Measurements from ENCODE around the gene FMN1. TPM values are rescaled to one million over a fixed set of nuclear protein-coding genes. Genes with fewer than 3 reads are reported as not detected.

The FMN1 gene
- total RNA-seq, 1 donor from 2014 or later, result 0.02 TPM

DNA sequence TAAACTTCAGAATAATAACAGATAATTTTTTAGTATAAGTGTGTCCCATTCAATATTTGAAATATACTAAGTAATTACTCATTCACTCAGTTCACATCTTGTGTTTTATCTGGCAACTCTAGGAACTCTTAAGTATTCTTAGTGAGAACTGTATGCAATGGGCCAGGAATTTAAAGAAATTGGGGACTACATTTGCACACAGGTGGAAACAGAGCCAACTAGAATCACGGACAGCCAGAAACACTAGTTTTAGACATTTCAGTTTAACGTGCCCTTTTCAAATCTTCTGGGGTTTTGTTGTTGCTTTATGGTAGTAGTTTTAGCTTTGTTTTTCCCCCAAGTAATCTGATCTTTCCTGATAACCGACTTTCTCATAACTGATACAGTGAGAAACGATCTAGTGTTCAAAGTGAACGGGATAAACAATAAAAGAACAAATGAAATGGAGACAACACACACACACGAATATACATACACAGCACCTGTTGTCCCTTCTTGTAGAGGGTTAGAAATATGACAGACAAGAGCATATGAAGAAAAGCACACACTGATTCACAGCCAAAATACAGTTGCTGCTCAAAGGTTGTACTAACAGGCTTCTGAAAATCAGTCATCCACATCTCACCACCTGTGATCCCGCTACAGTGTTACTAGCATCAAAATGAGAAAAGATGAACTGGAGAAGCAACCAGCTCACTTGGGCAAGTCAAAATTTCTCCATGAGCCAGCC lies 167.0 kb downstream of the FMN1 start:
- Mint-ChIP-seq H3K27me3 (peaks cover 6% of the 10 kb centered on the region), H3K4me1 (peaks cover 2% of the 10 kb centered on the region), H3K27ac (no peak overlapping the region), H3K9me3 (no peaks in the 10 kb centered on the region), H3K4me3 (no peak overlapping the region), H3K36me3 (ENCODE audit: low read depth) (no peaks in the 10 kb centered on the region)
- intact Hi-C loops (cut with micrococcal nuclease), result no loop called here
- DNase-seq, result no peak

- H3K27me3 Mint-ChIP-seq, result peaks cover 8% of the 10 kb centered on the region
- no peak overlapping the region for H3K4me3 Mint-ChIP-seq
- no peaks in the 10 kb centered on the region for H3K36me3 Mint-ChIP-seq (ENCODE audit: low read depth)
- no peaks in the 10 kb centered on the region for H3K9me3 Mint-ChIP-seq
- intact Hi-C loops (cut with micrococcal nuclease), result no loop called here
- no peak for DNase-seq
- H3K27ac Mint-ChIP-seq, result no peak overlapping the region
- H3K4me1 Mint-ChIP-seq, result peaks cover 2% of the 10 kb centered on the region
Observed at GRCh38 chr15:33026614-33027013, 167.9 kb downstream of the FMN1 start.

DNA sequence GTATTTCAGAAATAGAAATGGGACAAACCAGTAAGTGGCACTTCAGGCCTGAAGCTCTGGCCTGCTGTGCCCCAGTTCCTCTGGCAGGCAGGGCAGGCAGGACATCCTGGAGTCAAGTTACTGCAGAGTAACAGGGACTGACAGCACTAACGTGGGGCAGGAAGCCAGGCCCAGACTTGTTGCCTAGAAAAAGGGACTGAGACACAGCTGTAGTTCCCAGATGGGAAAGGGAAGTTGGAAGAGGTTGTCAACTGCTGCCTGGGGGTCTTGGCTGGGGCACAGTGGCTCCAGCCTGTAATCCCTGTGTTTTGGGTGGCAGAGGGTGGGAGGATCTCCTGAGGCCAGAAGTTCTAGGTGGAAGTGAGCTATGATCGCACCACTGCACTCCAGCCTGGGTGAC lies 171.9 kb downstream of the FMN1 start:
- Mint-ChIP-seq H3K27me3 (peaks cover 8% of the 10 kb centered on the region), H3K4me1 (peaks cover 2% of the 10 kb centered on the region), H3K36me3 (ENCODE audit: low read depth) (no peaks in the 10 kb centered on the region), H3K4me3 (no peak overlapping the region), H3K27ac (no peak overlapping the region), H3K9me3 (no peaks in the 10 kb centered on the region)
- intact Hi-C loops (cut with micrococcal nuclease), result no loop called here
- DNase-seq, result no peak

- Mint-ChIP-seq H3K36me3 (ENCODE audit: low read depth) (no peaks in the 10 kb centered on the region), H3K9me3 (no peaks in the 10 kb centered on the region), H3K4me3 (no peak overlapping the region), H3K27me3 (peaks cover 3% of the 10 kb centered on the region), H3K4me1 (no peaks in the 10 kb centered on the region), H3K27ac (no peak overlapping the region)
- DNase-seq, result no peak
- intact Hi-C loops (cut with micrococcal nuclease), result no loop called here
Observed at GRCh38 chr15:33021806-33022389, 172.6 kb downstream of the FMN1 start.

DNA sequence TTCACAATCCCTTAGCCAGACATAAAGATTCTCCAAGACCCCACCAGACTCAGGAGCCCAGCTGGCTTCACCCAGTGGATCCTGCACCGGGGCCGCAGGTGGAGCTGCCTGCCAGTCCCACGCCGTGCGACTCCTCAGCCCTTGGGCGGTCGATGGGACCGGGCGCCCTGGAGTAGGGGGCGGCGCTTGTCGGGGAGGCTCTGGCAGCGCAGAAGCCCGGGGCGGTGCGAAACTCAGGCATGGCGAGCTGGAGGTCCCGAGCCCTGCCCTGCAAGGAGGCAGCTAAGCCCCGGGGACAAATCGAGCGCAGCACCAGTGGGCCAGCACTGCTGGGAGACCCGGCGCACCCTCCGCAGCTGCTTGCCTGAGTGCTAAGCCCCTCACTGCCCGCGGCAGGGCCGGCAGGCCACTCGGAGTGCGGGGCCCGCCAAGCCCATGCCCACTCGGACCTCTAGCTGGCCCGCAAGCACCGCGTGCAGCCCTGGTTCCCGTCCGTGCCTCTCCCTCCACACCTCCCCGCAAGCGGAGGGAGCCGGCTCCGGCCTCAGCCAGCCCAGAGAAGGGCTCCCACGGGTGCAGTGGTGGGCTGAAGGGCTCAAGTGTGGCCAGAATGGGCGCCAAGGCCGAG lies 175.0 kb downstream of the FMN1 start:
- no peak overlapping the region for H3K27ac Mint-ChIP-seq

GRCh38 chr15:33016405-33017024 lies 178.0 kb downstream of the FMN1 start:
- no peaks in the 10 kb centered on the region for H3K9me3 Mint-ChIP-seq
- no peaks in the 10 kb centered on the region for H3K4me1 Mint-ChIP-seq
- no peak overlapping the region for H3K27ac Mint-ChIP-seq
- no peaks in the 10 kb centered on the region for H3K36me3 Mint-ChIP-seq (ENCODE audit: low read depth)
- no peak for DNase-seq
- intact Hi-C loops (cut with micrococcal nuclease), result no loop called here
- H3K4me3 Mint-ChIP-seq, result no peak overlapping the region
- H3K27me3 Mint-ChIP-seq, result no peaks in the 10 kb centered on the region

More for the DNA sequence above, 175.0 kb downstream of the FMN1 start:
- no peak for DNase-seq
- H3K27me3 Mint-ChIP-seq, result peaks cover 3% of the 10 kb centered on the region
- H3K36me3 Mint-ChIP-seq (ENCODE audit: low read depth), result no peaks in the 10 kb centered on the region
- no peaks in the 10 kb centered on the region for H3K4me1 Mint-ChIP-seq
- intact Hi-C loops (cut with micrococcal nuclease), result no loop called here
- no peak overlapping the region for H3K4me3 Mint-ChIP-seq
- no peaks in the 10 kb centered on the region for H3K9me3 Mint-ChIP-seq

DNA sequence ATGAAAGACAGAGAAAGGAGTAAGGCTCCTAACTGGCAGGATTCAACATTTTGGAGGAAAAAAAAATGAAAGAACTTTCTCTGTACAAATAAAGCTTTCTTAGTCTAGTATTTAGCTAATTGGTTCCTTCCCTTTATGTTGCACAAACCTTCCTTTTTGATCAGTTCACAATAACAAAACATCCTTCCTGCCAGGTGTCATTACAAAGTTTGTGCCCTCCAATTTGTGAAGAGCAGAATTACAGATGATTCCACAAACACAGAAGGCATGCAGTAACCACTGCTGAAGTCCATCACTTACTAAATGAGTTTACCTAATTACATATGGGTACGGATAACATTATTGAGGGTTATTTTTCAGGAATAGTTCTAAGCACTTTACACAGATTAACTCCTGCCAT lies 179.9 kb downstream of the FMN1 start:
- no peak for DNase-seq
- Mint-ChIP-seq H3K36me3 (ENCODE audit: low read depth) (no peaks in the 10 kb centered on the region), H3K27me3 (no peaks in the 10 kb centered on the region), H3K27ac (no peak overlapping the region), H3K4me3 (no peak overlapping the region), H3K4me1 (no peaks in the 10 kb centered on the region), H3K9me3 (no peaks in the 10 kb centered on the region)
- intact Hi-C loops (cut with micrococcal nuclease), result no loop called here

DNA sequence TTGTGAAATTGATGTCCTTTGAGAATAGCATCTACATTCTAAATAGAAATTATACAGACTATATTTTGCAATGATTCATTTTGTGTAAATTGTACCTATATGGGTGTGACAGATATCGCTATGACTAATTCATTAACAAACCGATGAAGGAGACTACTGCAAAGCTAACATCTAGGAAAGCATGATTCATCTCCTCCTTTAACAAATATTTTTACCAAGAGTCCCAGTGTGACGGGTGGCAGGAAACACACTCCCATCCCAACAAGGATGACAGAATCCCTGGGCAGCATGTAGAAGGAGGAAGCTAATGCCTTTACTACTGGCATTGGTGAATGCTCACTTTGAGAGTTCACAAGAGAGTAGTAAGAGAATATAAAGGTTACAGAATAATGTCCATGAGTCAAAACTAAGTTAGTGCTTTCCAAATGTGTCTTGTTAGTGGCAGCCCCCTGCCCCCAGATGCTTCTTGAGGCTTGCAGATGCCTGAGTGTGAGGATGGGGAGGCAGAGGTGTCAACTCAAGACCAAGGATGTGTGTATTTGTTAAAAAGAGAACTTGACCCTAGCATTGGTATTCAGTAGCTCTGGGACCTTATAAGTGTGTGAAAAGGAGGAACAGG lies 180.6 kb downstream of the FMN1 start:
- H3K27me3 Mint-ChIP-seq, result peaks cover 2% of the 10 kb centered on the region
- no peaks in the 10 kb centered on the region for H3K36me3 Mint-ChIP-seq (ENCODE audit: low read depth)
- no peaks in the 10 kb centered on the region for H3K4me1 Mint-ChIP-seq
- H3K4me3 Mint-ChIP-seq, result no peak overlapping the region
- H3K9me3 Mint-ChIP-seq, result no peaks in the 10 kb centered on the region
- H3K27ac Mint-ChIP-seq, result no peak overlapping the region
- DNase-seq, result no peak
- intact Hi-C loops (cut with micrococcal nuclease), result no loop called here

DNA sequence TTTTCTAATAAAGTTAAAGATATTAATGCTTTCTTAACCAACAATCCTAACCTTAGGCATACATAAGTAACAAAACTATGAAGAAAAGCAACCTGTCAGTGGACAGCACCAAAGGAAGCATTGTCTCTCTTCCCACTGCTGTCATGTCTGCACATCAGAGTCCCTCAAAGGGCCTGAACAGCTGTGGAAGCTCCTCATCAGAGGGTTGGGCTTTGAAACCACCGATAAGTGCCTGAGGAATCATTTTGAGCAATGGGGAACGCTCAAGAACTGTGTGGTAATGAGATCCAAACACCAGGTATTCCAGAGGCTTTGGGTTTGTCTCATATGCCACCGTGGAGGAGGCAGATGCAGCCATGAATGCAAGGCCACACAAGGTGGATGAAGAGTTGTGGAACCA lies 182.5 kb downstream of the FMN1 start:
- H3K36me3 Mint-ChIP-seq (ENCODE audit: low read depth), result no peaks in the 10 kb centered on the region
- no peaks in the 10 kb centered on the region for H3K9me3 Mint-ChIP-seq
- H3K4me3 Mint-ChIP-seq, result no peak overlapping the region
- intact Hi-C loops (cut with micrococcal nuclease), result no loop called here
- H3K27me3 Mint-ChIP-seq, result peaks cover 10% of the 10 kb centered on the region
- no peak overlapping the region for H3K27ac Mint-ChIP-seq
- no peaks in the 10 kb centered on the region for H3K4me1 Mint-ChIP-seq
- DNase-seq, result no peak

- H3K9me3 Mint-ChIP-seq, result no peaks in the 10 kb centered on the region
- H3K36me3 Mint-ChIP-seq (ENCODE audit: low read depth), result no peaks in the 10 kb centered on the region
- H3K4me3 Mint-ChIP-seq, result no peak overlapping the region
- H3K27ac Mint-ChIP-seq, result no peak overlapping the region
- intact Hi-C loops (cut with micrococcal nuclease), result no loop called here
- DNase-seq, result no peak
- peaks cover 12% of the 10 kb centered on the region for H3K27me3 Mint-ChIP-seq
- no peaks in the 10 kb centered on the region for H3K4me1 Mint-ChIP-seq
Observed at GRCh38 chr15:33009603-33010002, 184.9 kb downstream of the FMN1 start.

DNA sequence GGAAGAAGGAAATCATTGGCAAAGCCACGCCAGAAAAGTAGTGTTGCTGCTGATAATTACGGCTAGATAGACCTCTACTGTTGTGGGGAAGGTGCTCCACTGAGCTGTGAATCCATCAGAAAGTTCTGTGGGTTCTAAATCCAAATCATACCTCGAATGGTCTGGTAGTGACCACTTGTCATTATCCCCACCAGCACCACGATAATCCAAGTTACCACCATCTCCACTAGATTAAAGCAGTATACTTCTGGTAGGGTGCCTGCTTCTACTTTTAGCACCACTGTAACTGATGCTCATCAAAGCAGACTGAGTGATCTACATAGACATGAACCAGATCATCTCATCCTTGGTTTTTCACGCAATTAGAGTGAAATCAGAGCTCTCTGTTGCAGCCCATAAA lies 185.5 kb downstream of the FMN1 start:
- intact Hi-C loops (cut with micrococcal nuclease), result no loop called here
- no peak for DNase-seq
- no peak overlapping the region for H3K4me3 Mint-ChIP-seq
- H3K36me3 Mint-ChIP-seq (ENCODE audit: low read depth), result no peaks in the 10 kb centered on the region
- H3K9me3 Mint-ChIP-seq, result no peaks in the 10 kb centered on the region
- H3K4me1 Mint-ChIP-seq, result no peaks in the 10 kb centered on the region
- no peak overlapping the region for H3K27ac Mint-ChIP-seq
- peaks cover 12% of the 10 kb centered on the region for H3K27me3 Mint-ChIP-seq

DNA sequence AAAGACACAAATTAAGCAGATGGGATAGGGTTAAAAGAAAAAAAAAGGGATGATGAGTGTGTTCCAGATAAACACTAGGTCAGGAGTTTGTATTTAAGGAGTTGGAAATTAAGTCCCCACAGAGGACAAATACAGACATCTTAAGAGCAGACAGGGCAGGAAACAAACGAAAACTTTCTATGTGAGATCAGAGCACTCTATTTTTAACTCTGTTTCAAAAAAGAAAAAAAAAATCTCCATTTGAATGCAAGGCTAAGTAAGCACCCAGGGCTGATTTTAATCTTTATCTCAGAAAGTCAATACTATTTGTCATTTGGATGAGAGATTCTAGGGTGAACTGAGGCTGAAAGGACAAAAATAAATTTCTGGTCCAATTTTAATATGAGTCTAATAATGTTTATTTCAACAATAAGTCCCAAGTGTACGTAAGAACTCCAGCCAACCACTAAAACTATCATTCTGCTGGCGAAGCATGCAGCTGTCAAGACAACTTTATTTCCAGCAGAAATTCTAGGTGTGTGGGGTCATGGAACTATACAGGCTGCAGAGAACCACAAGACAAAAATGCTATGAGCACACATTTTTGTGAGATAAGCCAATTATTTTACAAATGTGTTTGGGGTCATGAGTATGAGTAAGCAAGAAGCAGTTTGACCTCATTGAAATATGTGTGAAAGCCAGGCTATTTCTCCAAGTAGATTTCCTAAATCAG lies 186.1 kb downstream of the FMN1 start:
- peaks cover 12% of the 10 kb centered on the region for H3K27me3 Mint-ChIP-seq
- no peak overlapping the region for H3K27ac Mint-ChIP-seq
- no peak overlapping the region for H3K4me3 Mint-ChIP-seq
- no peaks in the 10 kb centered on the region for H3K36me3 Mint-ChIP-seq (ENCODE audit: low read depth)
- DNase-seq, result no peak
- H3K4me1 Mint-ChIP-seq, result no peaks in the 10 kb centered on the region
- H3K9me3 Mint-ChIP-seq, result no peaks in the 10 kb centered on the region
- intact Hi-C loops (cut with micrococcal nuclease), result no loop called here

DNA sequence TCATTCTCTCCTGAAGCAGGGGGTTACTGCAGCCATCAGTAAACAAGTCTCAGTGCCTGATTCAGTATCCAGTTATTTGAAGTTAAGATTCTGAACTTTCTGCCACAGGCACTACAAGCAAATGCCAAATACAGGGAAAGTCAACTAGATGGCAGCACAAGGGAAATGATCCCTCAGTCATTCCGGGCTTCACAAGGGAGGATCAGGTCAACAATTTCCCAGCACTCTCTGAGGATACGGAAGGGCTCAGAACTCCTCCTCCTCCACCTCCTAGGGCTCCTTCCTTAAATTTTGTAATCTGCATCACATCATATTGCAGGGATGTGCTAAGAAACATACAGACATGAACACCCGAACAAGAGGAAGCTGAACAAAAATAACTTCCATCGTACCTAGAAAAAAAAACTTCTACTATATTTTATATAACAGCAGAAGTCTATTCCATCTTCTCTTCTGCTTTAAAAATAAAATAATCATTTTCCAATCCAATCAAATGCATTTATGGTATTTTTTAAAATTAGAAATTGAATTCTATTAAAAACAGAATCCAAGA lies 187.1 kb downstream of the FMN1 start:
- H3K27me3 Mint-ChIP-seq, result peaks cover 12% of the 10 kb centered on the region
- no peaks in the 10 kb centered on the region for H3K4me1 Mint-ChIP-seq
- intact Hi-C loops (cut with micrococcal nuclease), result no loop called here
- no peaks in the 10 kb centered on the region for H3K36me3 Mint-ChIP-seq (ENCODE audit: low read depth)
- H3K9me3 Mint-ChIP-seq, result no peaks in the 10 kb centered on the region
- H3K4me3 Mint-ChIP-seq, result no peak overlapping the region
- no peak overlapping the region for H3K27ac Mint-ChIP-seq
- DNase-seq, result no peak

Data from activated CD4-positive, alpha-beta T cell treated with anti-CD3 and anti-CD28 coated beads, Interleukin-2, amount 10 ng/mL, durations not matched to agents 24 days and 14 days (primary cell).